HG03097 (cell line): ENCODE results near the gene IDH2.
"Not testable (repeated sequence)": the region's sequence is repeated elsewhere in the genome, so short reads cannot be mapped to it uniquely, and the experiment has no call there.

Source experiments
- ATAC-seq: cut with Tn5 transposase; IDR thresholded peaks from one replicate; pipeline ENCODE4 v1.9.1; 2021; ENCODE audit not compliant: unreplicated experiment, low FRiP score

IDH2 gene

DNA sequence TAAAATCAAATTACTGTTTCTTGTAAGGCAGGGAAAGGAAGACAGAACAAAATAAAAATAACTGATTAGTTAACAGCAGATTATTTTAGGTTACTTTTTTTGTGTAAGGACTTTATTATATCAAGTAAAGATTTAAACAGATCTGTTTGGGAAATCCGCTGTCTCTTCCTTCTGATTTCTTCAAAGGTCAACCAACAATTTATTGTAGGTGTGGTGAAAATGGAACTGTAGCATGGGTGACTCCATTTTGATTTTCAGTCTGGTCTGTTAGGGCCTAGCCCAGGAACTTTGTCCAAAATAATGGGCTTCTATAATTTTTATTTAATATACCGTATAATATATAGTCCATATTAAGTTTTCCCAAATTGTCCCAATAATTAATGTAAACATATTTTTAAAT is 13.5 kb upstream of the IDH2 start:
- no peak for ATAC-seq

DNA sequence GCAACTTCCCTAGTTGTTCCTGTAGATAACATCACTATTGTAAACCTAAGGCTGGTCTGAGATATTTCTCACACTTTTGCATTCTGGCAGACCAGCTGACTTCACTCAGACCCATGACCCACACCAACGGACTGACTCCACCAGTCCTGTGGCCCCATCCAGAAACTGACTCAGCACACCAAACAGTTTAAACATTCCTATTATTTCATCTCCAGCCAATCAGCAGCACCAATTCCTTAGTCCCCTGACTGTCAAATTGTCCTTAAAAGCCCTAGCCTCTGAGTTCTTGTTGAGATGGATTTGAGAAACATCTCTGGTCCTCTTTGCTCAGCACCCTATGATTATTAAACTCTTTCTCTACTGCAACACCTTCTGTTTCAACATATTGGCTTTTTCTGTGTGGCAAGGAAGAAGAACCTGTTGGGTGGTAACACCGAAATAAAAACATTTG is 12.2 kb upstream of the IDH2 start:
- no peak for ATAC-seq

DNA sequence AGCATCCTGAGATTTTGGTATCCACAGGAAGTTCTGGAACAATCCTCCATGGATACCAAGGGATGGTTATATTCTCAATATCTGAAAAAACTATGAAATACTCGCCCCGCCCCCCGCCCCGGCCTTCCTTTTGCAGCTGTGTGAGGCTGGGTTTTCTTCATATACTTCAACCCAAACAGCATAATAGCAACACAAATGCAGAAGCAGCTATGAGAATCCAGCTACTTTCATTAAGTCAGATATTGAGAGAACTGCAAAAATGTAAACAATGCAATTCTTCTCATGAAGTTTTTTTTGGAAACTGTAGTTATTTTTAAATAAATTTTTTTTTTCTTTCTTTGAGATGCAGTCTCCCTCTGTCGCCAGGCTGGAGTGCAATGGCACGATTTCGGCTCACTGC is 10.9 kb upstream of the IDH2 start:
- no peak for ATAC-seq

DNA sequence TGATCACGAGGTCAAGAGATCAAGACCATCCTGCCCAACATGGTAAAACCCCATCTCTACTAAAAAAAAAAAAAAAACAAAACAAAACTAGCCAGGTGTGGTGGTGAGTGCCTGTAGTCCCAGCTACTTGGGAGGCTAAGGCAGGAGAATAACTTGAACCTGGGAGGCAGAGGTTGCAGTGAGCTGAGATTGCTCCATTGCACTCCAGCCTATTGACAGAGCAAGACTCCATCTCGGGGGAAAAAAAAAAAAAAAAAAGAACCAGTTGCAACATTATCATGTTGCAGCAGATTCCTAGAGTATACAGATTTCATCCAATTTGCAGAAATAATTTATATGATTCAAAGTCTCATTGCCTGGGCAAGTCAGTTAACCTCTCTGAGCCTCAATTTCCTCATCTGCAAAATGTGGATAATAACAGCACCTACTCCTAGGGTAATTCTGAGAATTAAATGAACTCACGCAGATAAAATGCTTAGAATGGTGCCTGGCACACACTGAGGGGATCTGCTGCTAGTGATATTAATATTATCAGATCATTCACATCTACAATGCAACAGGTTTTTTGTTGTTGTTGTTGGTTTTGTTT is 7.0 kb upstream of the IDH2 start:
- ATAC-seq: not testable (repeated sequence)

DNA sequence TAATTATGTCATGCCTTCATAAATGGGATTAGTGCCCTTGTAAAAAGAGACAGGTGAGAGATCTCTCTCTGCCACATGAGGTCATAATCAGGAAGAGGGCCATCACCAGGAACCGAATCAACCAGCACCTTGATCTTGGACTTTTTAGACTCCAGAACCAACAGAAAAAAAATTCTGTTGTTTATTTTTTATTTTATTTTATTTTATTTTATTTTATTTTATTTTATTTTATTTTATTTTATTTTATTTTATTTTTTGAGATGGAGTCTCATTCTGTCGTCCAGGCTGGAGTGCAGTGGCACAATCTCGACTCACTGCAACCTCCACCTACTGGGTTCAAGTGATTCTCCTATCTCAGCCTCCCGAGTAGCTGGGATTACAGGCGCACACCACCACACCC is 5.8 kb upstream of the IDH2 start:
- not testable (repeated sequence) for ATAC-seq

DNA sequence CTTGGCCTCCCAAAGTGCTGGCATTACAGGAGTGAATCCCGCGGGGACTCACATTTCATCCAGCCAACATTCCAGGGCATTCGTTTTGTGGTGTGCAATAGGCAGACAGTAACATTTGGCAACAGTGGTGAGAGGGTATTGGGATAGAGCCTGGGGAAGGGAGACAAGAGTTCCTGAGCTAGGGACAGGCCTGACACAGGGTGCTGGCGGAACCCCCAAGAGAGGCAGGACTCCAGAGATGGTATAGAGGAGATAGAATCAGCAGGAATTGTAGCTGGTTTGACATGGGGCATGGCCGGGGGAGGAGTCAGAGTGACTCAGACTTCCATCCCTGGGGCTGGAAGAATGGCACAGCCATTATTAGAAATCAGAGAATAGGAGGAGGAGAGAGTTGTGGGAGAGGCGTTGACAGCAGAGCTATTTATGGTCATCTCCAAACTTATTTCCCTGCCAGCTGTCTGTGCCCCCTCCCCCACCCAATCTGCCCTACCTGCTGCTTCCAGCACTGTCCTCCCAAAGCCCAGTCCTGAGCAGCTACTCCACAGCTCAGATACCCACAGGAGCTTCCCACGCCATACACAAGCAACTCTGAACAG is 4.4 kb upstream of the IDH2 start:
- ATAC-seq: no peak

DNA sequence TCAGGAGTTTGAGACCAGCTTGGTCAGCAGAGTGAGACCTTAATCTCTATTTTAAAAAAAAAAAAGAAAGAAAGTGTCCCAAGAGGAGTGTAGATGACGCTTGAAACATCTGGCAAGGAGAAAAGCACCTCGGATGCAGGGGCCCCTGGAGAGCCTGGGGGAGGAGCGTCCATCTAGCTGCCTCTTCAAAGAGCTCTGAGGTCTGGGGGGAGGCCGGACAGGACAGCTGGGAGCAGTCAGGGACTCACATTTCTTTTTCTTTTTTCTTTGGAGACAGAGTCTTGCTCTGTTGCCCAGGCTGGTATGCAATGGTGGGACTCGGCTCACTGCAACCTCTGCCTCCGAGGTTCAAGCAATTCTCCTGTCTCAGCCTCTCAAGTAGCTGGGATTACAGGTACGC is 3.3 kb upstream of the IDH2 start:
- ATAC-seq: no peak

DNA sequence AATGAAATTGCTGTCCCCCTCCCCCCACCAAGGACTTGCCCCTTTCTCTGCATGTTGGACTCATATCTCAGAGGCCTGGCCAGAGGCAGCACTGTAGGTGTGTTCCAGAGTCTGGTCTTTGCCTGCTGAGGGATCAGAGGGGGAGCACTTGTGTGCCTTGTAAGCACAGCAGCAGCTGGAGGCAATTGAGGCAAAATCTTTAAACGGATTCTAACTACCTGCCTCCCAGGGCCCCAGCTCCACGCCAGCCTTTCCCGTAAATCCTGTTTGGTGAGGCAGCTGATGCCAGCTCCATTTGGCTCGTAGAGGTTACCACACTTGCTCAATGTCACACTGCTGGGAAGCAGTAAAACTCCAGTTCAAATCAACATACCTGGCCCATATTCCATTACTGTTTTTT is 2.3 kb upstream of the IDH2 start:
- ATAC-seq: no peak

DNA sequence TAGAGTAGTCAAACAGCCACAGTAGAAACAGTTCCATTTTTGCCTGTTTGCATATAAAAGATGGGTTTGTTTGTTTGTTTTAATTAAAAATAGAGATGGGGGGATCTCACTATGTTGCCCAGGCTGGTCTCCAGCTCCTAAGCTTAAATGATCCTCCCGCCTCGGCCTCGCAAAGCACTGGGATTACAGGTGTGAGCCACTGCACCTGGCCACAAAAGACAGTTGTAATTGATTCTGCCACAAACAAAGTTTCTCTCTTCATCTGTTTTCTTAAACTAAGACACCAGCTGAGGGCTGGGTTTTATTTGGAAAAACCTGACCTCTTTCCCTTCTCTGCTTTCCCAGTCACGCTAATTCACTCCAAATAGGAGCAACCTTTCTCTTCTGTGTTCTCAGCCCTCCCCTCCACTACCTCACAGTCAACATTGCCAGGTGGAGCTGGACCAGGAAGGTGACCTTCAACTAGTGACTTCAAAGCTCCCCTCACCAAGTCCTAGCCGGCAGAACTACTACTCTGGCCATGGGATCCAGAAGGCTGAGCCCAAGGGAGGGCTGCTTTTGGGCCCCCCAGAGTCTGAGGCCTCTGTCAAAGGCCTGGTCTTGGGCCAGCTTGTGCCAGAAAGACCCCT is 1.5 kb upstream of the IDH2 start:
- ATAC-seq: no peak

DNA sequence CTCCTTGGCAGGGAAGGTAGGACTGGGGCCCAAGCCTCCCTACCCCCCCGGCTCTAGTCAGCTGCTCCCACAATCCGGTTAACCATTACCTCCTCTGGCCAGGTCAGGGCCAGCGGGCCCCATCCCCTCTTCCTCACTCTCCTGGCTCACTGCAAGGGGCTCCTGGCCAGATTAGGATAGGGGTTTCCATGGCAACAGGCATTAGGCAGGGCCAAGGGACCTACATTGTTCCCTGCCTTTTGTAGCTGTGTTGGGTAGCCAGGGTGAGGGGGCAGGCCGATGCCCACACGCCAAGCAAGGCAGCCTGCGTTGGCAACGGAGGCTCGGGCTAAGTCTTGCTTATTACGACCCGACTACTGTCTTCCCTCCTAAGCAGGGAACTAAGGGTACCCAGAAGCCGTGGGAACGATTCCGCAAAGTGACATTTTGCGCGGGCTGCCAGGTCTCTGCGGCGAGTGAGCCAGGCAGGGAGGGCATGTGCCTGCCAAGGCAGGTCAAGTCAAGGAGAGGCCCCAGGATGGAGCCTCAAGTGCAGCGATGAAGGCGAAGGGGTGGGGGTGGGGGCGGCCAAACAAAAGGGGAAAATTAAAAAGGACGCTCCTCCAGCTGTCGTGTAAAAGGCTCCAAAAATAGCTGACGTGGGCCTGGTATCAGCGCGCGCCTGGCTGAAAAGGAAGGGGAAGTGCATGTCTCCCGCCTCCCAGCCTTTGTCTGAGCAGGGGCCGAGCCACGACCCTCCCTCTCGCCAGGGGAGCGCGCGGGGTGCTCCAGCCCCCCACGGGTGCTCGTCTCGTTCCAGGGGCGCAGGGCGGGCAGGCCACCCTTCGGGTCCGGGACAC is 919 bp downstream of the IDH2 start:
- ATAC-seq: peak; percentile 2

DNA sequence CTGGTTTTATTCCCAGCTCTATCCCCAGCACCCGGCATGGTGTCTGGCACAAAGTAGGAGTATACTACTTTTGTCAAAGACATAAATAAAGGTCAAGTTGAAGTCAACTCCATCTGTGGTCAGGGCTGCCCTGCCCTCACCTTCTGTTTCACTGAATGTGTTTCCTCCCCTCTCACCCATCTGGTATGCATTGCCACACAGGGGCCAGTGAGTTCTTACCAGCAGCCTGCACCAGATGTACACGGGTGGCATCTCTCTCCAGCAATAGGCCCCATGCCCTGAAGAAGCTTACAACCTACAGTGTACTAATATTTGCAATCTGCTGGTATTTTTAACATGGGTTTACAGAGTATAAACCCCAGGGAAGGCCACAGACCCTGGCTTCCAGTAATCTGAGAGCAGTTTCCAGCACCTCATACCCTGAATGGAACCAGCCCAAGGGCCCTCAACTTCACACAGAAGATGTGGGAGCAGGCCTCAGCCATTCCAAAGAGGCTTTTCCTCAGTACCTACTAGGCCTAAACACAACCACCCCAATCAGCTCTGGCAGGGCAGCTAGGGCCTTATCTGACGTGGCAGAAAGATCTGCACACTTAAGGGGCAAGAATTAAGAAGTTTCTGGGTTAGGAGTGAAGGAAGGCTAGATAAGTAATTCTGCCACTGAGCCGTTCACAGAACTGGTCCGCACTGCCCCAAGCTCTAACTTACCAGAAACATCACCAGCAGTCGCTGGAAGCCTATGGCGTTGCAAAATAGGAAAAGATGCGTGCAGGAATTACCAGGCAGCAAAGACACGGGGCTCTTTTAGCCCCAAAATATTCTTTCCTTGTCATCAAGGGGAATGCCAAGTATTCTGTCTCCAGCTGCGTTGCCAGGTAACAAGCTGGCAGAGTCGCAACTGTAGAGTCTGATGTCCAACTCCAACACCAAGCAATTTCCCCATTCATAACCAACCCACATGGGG is 2.1 kb downstream of the IDH2 start:
- ATAC-seq: no peak

DNA sequence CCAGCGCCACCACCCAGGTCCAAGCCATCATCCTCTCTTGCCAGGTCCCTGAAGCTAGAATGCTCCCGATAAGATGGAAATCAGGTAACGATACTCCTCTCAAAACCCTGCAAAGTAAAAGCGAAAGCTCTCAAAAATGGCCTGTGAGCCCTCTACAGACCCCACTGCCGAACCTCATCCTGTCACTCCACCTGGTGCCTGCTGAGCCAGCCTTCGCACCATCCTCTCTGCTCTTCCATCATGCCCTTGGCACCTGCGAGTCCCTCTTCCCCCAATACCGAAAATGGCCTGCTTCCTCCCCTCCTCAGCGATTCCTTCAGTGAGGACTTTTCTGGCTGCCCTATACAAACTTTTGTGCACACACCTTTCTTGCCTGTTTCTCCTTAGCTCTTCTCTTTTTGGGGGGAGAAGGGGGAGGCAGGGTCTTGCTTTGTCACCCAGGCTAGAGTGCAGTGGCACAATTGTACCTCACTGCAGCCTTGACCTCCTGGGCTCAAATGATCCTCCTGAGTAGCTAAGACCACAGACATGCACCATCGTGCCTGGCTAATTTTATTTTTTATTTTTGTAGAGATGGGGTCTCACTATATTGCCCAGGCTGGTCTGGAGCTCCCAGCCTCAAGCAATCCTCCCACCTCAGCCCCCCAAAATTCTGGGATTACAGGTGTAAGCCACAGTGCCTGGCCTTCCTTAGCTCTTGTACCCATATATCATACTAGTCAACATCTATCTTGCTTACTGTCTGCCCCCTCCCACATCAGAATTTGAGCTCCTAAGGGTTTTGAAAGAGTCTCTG is 3.0 kb downstream of the IDH2 start:
- no peak for ATAC-seq

DNA sequence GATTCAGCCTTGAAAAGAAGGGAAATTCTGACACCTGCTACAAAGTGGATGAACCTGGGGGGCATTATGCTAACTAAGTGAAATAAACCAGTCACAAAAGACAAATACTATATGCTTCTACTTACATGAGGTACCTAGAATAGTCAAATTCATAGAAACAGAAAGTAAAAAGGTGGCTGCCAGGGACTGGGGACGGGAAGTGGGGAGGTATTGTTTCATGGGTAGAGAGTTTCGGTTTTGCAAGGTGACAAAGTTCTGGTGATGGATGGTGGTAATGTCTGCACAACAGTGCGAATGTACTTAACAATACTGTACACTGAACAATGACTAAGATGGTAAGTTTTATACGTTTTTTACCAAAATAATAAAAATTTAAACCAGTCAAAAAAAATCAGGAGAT is 4.8 kb downstream of the IDH2 start:
- ATAC-seq: peak; percentile 37

DNA sequence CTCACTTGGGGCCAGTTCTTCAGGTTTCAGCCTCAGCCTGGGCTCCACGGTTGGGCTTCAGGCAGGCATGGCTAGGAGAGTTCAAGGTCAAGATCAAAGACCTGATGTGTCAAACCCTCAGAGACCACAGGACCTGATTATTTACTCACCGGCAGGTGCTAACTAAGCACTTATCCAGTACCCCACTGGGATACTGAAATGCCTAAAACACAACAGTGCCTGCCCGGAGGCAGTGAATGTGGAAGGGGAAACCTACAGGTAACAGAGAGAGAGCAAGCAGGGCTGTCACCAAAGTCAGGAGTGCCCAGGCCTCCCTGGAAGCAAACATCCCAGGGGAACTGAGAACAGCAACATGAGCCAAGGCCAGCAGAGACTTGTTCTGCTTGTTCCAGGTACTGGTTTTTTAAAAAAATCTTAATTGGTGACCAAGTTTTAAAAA is 6.7 kb downstream of the IDH2 start:
- no peak for ATAC-seq

DNA sequence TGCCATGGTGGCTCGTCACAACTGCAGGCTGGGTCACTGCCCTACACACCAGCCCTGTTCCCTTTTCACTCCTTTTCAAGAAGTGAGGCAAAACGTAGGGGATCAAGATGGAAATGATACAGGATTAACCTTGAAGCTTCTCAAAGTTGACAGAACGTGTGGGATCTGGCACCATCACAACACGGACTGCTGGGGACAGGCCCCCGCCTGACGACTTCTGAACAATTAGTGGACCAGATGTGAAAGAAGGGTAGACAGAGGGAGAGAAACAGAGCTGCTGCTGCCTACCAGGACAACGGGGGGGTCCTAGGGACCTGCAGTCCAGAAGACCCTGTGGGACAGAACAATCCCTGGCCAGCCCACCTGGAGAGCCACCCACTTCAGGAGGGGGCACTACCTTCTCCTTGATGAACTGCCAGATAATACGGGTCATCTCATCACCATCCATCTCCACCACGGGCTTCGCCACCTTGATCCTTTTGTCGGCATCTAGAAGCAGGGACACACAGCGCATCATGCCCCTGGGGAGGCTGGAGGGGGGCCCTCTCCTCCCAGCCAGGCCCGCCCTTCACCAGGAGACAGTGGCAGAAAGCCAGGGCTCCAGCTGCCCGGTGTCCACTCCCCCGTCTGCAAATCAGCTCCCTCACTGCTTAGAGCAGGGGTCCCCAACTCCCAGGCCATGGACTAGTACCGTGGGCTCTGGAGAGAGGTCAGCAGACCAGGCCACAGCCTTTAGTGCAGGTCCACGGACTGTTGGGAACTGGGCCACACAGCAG is 10.9 kb downstream of the IDH2 start:
- ATAC-seq: no peak

DNA sequence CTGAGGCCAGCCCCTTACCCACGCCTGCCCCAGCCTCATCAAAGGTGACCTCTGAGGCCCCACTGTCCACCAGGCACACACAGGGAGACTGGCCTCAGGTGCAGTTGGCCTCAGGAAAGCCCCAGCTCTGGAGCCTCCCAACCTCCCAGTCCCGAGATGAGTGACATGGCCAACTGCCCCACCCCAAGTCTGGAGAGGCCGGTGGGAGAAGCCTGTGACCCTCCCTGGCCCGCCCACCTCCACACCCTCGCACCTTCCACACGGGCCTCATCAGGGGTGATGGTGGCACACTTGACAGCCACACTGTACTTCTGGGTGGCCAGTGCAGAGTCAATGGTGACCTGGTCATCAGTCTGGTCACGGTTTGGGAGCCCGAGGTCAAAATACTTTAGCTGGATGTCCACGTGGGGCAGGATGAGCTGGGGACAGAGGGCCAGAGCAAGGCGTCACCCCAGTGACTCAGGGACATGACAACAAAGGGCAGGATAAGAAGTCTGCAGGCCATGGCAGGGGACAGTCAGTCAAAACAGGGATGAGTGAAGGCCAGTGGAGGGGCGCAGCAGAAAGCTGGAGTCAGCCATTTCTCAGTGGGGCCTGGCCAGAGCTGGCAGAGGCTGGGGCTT is 11.9 kb downstream of the IDH2 start:
- ATAC-seq: no peak

DNA sequence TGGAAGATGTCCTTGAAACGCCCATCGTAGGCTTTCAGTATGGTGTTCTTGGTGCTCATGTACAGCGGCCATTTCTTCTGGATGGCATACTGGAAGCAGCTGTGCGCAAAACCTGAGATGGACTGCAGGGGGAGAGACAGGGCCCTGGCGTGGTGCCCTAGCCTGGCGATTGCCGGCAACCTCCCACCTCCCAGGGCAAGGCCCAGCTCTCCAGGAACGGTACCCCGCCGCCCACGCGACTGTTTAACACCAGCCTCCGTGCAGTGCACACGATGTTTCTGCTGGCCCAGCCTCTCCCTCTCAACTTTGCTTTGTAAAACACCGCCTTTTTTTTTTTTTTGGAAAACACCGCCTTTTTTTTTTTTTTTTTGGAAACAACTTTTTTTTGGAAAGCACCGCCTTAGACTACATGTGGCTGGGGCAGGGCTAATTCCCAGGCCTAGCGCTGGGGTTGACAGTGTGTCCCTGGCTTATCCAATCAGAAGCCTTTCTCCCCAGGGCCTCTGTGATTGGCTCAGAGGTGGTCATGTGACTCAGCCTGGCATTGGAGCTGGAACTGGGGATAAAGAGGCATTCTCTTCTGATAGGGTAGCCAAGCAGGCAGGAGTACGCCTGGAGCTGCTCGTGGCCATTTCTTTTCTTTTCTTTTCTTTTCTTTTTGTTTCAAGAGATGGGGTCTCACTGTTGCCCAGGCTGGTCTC is 14.7 kb downstream of the IDH2 start:
- no peak for ATAC-seq

DNA sequence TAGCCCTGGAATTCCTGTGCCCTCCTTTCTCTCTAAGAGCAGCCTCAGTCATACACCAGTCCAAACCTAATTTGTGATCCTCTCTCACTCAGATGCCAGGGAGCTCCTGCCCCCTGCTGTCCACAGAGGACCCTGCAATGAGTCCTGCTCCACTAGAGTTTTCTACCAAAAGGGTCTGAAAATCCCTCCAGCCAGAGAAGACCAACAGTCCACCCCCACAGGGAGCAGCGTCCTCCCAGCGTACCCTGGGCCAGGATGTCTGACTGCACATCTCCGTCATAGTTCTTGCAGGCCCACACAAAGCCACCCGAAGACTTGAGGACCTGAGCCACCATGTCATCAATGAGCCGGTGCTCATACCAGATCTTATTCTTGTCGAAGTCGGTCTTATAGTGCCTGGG is 15.4 kb downstream of the IDH2 start:
- ATAC-seq: no peak
